CD4-positive, alpha-beta T cell treated with Interleukin-17A for 1 hour (primary cell): ENCODE results near the gene PRKAB1.
"Not testable (repeated sequence)": the region's sequence is repeated elsewhere in the genome, so short reads cannot be mapped to it uniquely, and the experiment has no call there.

ENCODE experiments used
- DNase-seq: peaks from one replicate; pipeline ENCODE4 v3.0.0-alpha.2; 2020

The PRKAB1 gene, protein sequence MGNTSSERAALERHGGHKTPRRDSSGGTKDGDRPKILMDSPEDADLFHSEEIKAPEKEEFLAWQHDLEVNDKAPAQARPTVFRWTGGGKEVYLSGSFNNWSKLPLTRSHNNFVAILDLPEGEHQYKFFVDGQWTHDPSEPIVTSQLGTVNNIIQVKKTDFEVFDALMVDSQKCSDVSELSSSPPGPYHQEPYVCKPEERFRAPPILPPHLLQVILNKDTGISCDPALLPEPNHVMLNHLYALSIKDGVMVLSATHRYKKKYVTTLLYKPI

DNA sequence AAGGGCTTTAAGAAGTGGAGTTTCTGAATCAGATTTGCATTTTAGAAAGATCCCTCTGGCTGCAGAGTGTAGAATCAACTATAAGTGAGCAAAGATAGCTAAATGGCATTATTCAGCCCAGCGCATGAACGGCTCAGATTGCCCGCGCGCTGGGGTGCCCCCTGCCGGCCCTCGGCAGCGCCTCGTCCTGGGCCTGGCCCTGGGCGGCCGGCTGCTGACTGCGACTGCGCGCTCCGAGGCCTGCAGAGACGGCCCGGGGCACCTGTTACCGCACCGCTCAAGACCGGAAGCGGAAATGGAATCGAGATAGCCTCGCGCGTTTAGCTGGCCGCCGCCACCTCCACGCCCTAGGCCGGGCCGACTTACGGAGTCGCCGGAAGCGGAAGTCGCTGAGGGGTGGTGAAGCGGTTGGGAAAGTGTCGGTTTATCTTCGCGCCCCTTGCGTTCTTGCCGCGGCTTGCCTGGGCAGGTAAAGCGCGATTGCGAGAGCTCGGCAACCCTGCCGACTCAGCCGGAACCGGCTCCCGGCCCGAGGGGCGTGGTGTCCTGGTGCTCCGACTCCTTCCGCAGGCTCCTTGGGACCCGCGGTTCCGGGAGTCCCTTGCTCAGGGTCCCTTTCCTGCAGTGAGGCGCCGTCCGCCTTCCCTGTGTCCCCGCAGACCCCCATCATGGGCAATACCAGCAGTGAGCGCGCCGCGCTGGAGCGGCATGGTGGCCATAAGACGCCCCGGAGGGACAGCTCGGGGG, at the start of gene PRKAB1:
TSS of gene PRKAB1 (plus strand) at position 557 of the 747 bp plus-strand sequence. CDS start at position 669, 112 bp downstream.
- DNase-seq, result peak; percentile 97

DNA sequence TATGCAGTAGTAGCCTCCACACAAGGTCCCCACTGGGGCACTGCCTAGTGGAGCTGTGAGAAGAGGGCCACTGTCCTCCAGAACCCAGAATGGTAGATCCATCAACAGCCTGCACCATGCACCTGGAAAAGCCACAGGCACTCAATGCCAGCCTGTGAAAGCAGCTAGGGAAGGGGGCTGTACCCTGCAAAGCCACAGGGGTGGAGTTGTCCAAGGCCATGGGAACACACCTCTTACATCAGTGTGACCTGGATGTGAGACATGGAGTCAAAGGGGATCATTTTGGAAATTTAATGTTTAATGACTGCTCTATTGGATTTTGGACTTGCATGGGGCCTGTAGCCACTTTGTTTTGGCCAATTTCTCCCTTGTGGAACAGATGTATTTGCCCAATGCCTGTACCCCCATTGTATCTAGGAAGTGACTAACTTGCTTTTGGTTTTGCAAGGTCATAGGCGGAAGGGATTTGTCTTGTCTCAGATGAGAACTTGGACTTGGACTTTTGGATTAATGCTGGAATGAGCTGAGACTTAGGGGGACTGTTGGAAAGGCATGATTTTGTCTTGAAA, 49.5 kb upstream of the PRKAB1 start:
- DNase-seq, result not testable (repeated sequence)

DNA sequence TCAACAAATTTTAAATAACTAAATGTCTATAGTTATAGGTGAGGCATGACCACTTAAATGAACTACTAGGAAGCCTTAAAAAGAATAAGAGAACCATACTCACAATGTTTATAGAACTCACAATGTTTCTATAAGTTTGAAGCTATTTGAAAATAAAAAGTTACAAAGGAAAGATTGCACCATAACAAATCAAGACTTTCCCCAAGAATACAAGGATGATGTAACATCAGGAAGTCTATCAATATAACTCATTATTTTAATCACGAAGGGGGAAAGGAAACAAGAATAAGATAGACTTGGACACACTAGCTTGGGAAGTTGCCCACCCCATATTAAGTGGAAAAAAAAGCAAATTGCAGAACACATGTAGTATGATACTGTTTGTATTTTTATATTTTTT, 47.4 kb upstream of the PRKAB1 start:
- DNase-seq, result no peak

GRCh38 chr12:119621878-119622277, 46.1 kb upstream of the PRKAB1 start:
- DNase-seq, result no peak

DNA sequence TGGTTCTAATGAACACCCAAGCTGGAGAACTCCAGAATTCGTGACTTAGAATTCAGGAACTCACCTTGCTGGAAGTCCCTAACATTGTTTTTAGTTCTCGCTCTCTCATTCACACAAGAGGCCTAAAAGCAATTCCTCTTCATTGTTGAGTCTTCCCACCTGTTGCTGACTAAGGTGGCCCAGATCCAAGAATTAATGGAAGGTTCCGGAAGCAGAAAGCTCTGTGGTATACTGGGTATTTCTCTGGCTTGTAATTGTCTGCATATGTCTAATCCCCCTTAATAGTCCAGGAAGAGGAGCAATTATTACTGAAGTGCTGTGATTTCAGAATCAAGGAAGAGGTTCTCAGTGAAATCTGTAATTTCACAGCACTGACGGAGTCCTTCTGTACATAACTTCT, 43.0 kb upstream of the PRKAB1 start:
- DNase-seq, result no peak

- DNase-seq, result no peak
Observed at GRCh38 chr12:119627019-119627643, 40.8 kb upstream of the PRKAB1 start.

GRCh38 chr12:119627686-119628085, 40.2 kb upstream of the PRKAB1 start:
- DNase-seq, result no peak

- DNase-seq, result no peak
Observed at GRCh38 chr12:119630223-119630780, 37.6 kb upstream of the PRKAB1 start.

DNA sequence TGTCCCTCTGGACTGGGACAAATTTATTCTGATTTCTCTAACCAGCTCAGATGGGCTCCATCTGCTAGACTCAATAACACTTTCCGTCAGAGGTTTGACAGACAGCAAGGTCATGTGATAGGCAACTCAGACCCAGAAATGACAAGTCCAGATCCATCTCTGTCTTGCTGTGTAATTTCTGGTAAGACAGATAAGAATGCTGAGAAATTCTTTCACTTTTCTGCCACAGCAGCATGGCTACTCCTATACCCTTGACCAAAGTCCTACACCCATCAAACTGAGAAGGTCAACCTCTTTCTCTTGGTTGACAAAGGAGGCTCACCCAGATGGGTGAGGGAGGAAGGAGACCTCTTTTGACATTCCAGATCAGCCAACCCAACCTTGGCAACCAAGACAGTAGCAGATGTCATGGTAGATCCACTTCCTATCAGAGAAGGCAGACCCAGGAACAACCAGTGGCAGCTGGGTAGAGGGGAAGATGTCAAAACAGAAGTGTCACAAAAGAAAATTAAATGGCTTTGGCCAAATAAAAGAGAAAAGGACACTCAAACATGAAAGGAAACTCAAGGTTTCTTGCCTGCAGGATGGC, 36.9 kb upstream of the PRKAB1 start:
- DNase-seq, result no peak

- no peak for DNase-seq
Observed at GRCh38 chr12:119631930-119632678, 35.8 kb upstream of the PRKAB1 start.

DNA sequence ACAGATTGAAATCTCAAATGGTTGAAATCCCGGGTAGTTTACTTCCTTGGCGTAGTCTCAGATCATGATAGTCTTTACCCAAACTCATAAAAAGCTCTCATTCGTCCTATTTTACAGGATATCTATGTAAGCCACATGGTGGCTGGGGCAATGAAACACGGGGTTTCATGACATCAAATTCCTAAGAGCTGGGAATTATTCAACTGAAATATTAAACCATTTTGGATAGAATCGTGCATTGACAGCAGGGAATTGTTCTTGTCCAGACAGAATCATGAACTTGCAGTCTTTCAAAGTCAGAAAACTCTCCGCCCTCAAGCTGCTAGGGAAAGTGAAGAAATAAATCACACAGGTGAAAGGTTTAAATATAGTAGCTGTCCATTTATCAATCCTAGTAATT, 33.2 kb upstream of the PRKAB1 start:
- DNase-seq, result no peak

DNA sequence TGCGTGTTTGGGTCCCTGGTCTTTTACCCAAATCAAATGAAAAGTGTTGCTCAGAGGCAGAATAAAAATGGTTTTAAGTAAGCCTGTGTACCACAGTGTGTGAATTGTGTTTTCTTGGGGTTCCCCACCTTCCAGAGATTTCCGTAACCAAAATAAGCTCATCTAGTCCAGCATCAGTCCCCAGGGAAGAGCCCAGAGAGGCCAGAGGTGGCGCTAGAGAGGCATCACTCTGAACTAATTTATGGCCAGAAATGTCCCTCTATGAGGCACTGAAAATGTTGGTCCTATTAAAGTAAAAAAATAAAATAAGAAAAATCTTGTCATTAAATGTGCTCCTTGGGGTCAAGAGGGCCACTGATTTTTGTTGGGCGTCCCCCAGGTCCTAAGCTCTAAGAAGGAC, 24.9 kb upstream of the PRKAB1 start:
- no peak for DNase-seq

- no peak for DNase-seq
Observed at GRCh38 chr12:119644930-119645329, 23.0 kb upstream of the PRKAB1 start.

DNA sequence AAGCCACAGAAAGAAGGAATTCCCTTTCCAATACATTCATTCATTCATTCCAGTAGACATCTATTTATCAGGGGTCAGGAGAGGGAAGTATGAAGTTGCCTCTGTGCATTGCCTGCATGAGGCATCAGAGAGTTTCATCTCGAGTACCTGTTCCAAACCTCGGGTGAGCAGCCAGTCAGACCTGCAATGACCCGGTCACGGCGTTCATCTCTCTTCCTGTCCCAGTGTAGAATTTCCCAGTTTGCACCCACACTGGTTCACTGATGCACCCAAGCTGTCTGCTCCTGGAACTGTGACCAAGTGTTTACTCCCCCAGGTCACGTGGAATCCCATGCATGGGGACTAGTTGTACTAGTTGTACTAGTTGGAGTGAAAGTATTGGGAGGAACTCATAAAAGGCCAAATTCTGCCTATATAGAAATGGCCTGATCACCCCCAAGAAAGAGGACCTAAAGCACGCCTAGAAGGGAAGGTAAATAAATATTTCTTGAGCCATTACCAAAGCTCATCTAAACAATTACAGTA, 22.3 kb upstream of the PRKAB1 start:
- DNase-seq, result no peak

DNA sequence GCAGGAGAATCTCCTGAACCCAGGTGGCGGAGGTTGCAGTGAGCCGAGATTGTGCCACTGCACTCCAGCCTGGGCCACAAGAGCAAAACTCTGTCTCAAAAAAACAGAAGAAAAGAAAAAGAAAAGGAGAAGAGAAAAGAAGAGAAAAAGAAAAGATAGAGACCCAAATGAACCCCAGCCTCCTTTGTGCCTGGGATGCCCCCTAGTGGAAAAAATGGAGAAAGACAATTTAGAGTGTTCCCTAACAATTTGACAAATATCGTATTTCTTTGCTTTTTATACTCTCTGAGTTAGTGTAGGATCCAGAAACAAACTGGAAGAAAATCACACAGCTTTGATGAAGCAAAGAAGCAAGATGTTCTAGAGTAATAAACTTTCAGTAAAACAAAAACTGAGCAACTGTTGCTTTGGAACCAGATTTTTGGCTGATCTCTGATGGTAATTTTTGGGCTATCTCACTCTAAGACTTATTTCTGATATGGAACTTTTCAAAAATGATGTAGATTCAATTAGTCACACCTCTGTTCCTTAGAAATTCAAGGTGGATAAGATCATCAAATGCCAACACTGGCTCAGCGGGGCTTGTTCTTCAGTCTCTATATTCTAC, 18.6 kb upstream of the PRKAB1 start:
- peak; percentile 34 for DNase-seq

- no peak for DNase-seq
Observed at GRCh38 chr12:119652665-119653064, 15.3 kb upstream of the PRKAB1 start.

DNA sequence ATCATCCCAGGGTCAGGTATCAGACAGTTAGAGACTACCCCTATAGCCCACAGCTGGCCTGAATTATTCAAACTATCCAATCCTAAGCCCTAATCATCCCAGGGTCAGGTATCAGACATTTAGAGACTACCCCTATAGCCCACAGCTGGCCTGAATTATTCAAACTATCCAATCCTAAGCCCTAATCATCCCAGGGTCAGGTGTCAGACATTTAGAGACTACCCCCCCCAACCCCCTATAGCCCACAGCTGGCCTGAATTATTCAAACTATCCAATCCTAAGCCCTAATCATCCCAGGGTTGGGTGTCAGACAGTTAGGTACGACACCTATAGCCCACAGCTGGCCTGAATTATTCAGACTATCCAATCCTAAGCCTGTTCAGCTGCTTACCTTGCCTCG, 10.9 kb upstream of the PRKAB1 start:
- DNase-seq, result not testable (repeated sequence)

DNA sequence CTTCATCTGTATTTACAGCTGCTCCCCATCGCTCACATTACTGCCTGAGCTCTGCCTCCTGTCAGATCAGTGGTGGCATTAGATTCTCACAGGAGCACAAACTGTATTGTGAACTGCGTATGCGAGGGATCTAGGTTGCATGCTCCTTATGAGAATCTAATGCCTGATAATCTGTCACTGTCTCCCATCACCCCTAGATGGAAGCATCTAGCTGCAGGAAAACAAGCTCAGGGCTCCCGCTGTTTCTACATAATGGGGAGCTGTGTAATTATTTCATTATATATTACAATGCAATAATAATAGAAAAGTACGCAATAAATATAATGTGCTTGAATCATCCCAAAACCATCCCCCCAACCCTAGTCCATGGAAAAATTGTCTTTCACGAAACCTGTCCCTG, 9.8 kb upstream of the PRKAB1 start:
- DNase-seq, result not testable (repeated sequence)

GRCh38 chr12:119659289-119659897, 8.5 kb upstream of the PRKAB1 start:
- DNase-seq, result peak; percentile 69

DNA sequence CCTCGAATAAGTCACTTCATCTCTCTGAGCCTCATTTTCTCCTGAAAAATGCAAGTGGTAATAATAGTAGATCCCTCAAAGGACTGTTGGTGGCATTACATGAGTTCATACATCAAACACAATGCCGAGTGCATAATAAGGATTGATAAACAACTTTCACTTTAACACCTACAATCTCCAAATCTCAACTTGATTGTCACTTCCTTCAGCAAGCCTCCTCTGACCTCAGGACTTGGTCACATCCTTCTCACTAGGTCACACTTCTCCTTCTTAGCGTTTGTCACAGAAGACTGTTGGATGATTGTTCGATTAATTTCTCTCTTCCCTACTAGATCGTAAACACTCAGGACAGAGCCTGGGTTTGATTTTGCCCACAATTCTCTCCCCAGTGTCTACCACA, 7.9 kb upstream of the PRKAB1 start:
- peak; percentile 20 for DNase-seq

GRCh38 chr12:119661882-119662281, 6.1 kb upstream of the PRKAB1 start:
- no peak for DNase-seq
